Loucy (cell line): ENCODE results near the gene TOP3A.

Experiments
- H2AFZ ChIP-seq: fragments of 200-600 bp; sonication (generic); 2 replicates; pipeline ENCODE4 v1.6.0; 2016; ENCODE audit warnings: antibody characterized with exemption, mild to moderate bottlenecking, low read length, moderate library complexity
- H3F3A ChIP-seq: fragments of 200-600 bp; 2 replicates; pipeline ENCODE4 v1.6.0; 2016; ENCODE audit warnings: antibody characterized with exemption, low read depth, mild to moderate bottlenecking
- H3K27me3 ChIP-seq: fragments of 200-600 bp; sonication (generic); 2 replicates; pipeline ENCODE4 v1.6.1; 2014; ENCODE audit warnings: low read length, mild to moderate bottlenecking; ENCODE audit not compliant: insufficient read depth, poor library complexity, severe bottlenecking
- H3K36me3 ChIP-seq: fragments of 200-600 bp; sonication (generic); 2 replicates; pipeline ENCODE4 v1.6.1; 2016; ENCODE audit warnings: low read length; ENCODE audit not compliant: insufficient read depth
- H3K4me1 ChIP-seq: fragments of 200-600 bp; sonication (generic); 2 replicates; pipeline ENCODE4 v1.5.1; 2014; ENCODE audit warnings: low read length, mild to moderate bottlenecking; ENCODE audit not compliant: insufficient read depth, poor library complexity, severe bottlenecking
- H3K4me2 ChIP-seq: fragments of 200-600 bp; sonication (generic); 2 replicates; pipeline ENCODE4 v1.6.0; 2014; ENCODE audit warnings: antibody characterized with exemption, low read length, low read depth, mild to moderate bottlenecking; ENCODE audit not compliant: poor library complexity, severe bottlenecking
- H3K4me3 ChIP-seq: fragments of 200-600 bp; sonication (generic); 2 replicates; pipeline ENCODE4 v1.5.1; 2014; ENCODE audit warnings: low read length, mild to moderate bottlenecking, mixed read lengths; ENCODE audit not compliant: poor library complexity, severe bottlenecking
- H3K79me2 ChIP-seq: fragments of 200-600 bp; sonication (generic); 2 replicates; pipeline ENCODE4 v1.6.1; 2014; ENCODE audit warnings: low read length; ENCODE audit not compliant: insufficient read depth
- H3K9ac ChIP-seq: fragments of 200-600 bp; sonication (generic); 2 replicates; pipeline ENCODE4 v1.6.0; 2014; ENCODE audit warnings: mild to moderate bottlenecking, low read depth, low read length, moderate library complexity; ENCODE audit not compliant: poor library complexity, severe bottlenecking
- H3K9me2 ChIP-seq: fragments of 200-600 bp; sonication (generic); replicated peaks from 2 replicates; pipeline ENCODE4 v1.6.1; 2016; ENCODE audit warnings: low read depth, low read length, mixed read lengths
- H3K9me3 ChIP-seq: fragments of 200-600 bp; sonication (generic); 2 replicates; pipeline ENCODE4 v1.6.1; 2014; ENCODE audit warnings: mild to moderate bottlenecking, antibody characterized with exemption, low read length, low read depth; ENCODE audit not compliant: insufficient read depth
- H4K20me1 ChIP-seq: fragments of 200-600 bp; sonication (generic); 2 replicates; pipeline ENCODE4 v1.6.0; 2014; ENCODE audit warnings: antibody characterized with exemption, low read length, mild to moderate bottlenecking; ENCODE audit not compliant: insufficient read depth, poor library complexity, severe bottlenecking
- EZH2phosphoT487 ChIP-seq: fragments of 200-600 bp; IDR thresholded peaks from 2 replicates; pipeline ENCODE4 v1.6.1; 2018; ENCODE audit warnings: antibody characterized with exemption, mild to moderate bottlenecking, moderate library complexity, borderline replicate concordance
- TF ChIP-seq, protein P1 (sequence below): fragments of 200-600 bp; sonication (generic); conservative IDR thresholded peaks from 2 replicates; pipeline ENCODE4 v1.5.1; 2014; ENCODE audit warnings: mild to moderate bottlenecking, antibody characterized with exemption, low read length

The TOP3A gene

GRCh38 chr17:18229771-18230170, 85.0 kb downstream of the TOP3A start:
- H4K20me1 ChIP-seq, result peaks cover 7% of the 10 kb centered on the region
- H3K9me2 ChIP-seq, result no peaks in the 10 kb centered on the region
- peaks cover 32% of the 10 kb centered on the region for H3K79me2 ChIP-seq
- H3K4me2 ChIP-seq, result no peak overlapping the region
- H3K36me3 ChIP-seq, result no peaks in the 10 kb centered on the region; the same call in 1 of the 2 replicates
- no peaks in the 10 kb centered on the region for H3K27me3 ChIP-seq
- no peaks in the 10 kb centered on the region for H3K9me3 ChIP-seq
- no peak overlapping the region for H2AFZ ChIP-seq
- H3K4me3 ChIP-seq, result no peak overlapping the region
- peaks cover 22% of the 10 kb centered on the region for H3K4me1 ChIP-seq
- no peak overlapping the region for H3K9ac ChIP-seq
- H3F3A ChIP-seq, result no peaks in the 10 kb centered on the region
- TF ChIP-seq, protein P1, sequence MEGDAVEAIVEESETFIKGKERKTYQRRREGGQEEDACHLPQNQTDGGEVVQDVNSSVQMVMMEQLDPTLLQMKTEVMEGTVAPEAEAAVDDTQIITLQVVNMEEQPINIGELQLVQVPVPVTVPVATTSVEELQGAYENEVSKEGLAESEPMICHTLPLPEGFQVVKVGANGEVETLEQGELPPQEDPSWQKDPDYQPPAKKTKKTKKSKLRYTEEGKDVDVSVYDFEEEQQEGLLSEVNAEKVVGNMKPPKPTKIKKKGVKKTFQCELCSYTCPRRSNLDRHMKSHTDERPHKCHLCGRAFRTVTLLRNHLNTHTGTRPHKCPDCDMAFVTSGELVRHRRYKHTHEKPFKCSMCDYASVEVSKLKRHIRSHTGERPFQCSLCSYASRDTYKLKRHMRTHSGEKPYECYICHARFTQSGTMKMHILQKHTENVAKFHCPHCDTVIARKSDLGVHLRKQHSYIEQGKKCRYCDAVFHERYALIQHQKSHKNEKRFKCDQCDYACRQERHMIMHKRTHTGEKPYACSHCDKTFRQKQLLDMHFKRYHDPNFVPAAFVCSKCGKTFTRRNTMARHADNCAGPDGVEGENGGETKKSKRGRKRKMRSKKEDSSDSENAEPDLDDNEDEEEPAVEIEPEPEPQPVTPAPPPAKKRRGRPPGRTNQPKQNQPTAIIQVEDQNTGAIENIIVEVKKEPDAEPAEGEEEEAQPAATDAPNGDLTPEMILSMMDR, result no peak
- no peak for TF ChIP-seq EZH2phosphoT487

- Histone ChIP-seq H3K79me2 (peaks cover 32% of the 10 kb centered on the region), H4K20me1 (peaks cover 7% of the 10 kb centered on the region), H3K27me3 (no peaks in the 10 kb centered on the region), H2AFZ (no peak overlapping the region), H3F3A (no peaks in the 10 kb centered on the region), H3K4me1 (peaks cover 22% of the 10 kb centered on the region), H3K9me3 (no peaks in the 10 kb centered on the region), H3K4me2 (peak overlapping the region; percentile 13), H3K9me2 (no peaks in the 10 kb centered on the region), H3K4me3 (no peak overlapping the region), H3K9ac (no peak overlapping the region), H3K36me3 (no peaks in the 10 kb centered on the region; the same call in 1 of the 2 replicates)
- TF ChIP-seq, protein P1, result no peak
- TF ChIP-seq EZH2phosphoT487, result no peak
These were observed 85.5 kb downstream of the TOP3A start for GRCh38 chr17:18229254-18229653.

- H3K4me2 ChIP-seq, result peak overlapping the region; percentile 99
- peaks cover 32% of the 10 kb centered on the region for H3K79me2 ChIP-seq
- H3K4me3 ChIP-seq, result peak overlapping the region; percentile 0
- no peaks in the 10 kb centered on the region for H3K27me3 ChIP-seq
- peaks cover 22% of the 10 kb centered on the region for H3K4me1 ChIP-seq
- no peaks in the 10 kb centered on the region for H3K9me3 ChIP-seq
- no peak overlapping the region for H2AFZ ChIP-seq
- peaks cover 7% of the 10 kb centered on the region for H4K20me1 ChIP-seq
- no peaks in the 10 kb centered on the region for H3F3A ChIP-seq
- no peaks in the 10 kb centered on the region for H3K9me2 ChIP-seq
- H3K9ac ChIP-seq, result peak overlapping the region; percentile 8
- TF ChIP-seq, protein P1, result no peak
- no peak for TF ChIP-seq EZH2phosphoT487
- H3K36me3 ChIP-seq, result no peaks in the 10 kb centered on the region
These were observed 86.6 kb downstream of the TOP3A start for GRCh38 chr17:18228176-18228682.
